T47D (cell line): ENCODE results near the gene UBE2S.
"Not testable (repeated sequence)": the region's sequence is repeated elsewhere in the genome, so short reads cannot be mapped to it uniquely, and the experiment has no call there.

ENCODE experiments used
- DNase-seq, 2 experiments: peaks; one replicate each; pipeline versions ENCODE4 v3.0.0 to v3.0.0-alpha.2; 2011 to 2012; ENCODE audit warnings: low read depth in 1 of 2, low spot score in 1 of 2
- JUND ChIP-seq: IDR thresholded peaks from 2 replicates; pipeline ENCODE4 v1.6.1; 2012; ENCODE audit warnings: low read depth
- in situ Hi-C: cut with HindIII; loops from 2 replicates; pipeline ENCODE4 v1.10.0; 2016; ENCODE audit warnings: low sequenced_read_pairs, low pct_unique_long_range_greater_than_20kb

UBE2S gene

DNA sequence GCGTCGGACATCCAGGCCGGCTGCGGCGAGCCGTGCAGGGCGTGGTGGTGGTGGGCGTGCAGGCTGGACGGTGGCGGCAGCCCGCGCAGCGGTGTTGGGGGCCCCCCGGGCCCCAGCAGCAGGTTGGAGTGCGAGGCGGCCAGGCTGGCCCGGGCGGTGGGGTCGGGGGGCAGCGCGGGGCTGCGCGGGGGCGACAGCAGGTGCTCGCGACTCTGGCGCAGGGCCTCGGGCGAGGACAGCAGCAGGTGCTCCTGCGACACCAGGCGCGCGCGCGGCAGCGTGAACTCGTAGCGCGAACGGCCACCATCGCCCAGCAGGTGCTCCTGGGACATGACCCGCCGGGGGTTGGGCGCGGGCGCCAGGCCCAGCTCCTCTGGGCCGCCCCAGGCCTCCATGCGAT, 25.7 kb upstream of the UBE2S start:
- no peak for TF ChIP-seq JUND
- DNase-seq: no peak
- in situ Hi-C loops: no loop called here

DNA sequence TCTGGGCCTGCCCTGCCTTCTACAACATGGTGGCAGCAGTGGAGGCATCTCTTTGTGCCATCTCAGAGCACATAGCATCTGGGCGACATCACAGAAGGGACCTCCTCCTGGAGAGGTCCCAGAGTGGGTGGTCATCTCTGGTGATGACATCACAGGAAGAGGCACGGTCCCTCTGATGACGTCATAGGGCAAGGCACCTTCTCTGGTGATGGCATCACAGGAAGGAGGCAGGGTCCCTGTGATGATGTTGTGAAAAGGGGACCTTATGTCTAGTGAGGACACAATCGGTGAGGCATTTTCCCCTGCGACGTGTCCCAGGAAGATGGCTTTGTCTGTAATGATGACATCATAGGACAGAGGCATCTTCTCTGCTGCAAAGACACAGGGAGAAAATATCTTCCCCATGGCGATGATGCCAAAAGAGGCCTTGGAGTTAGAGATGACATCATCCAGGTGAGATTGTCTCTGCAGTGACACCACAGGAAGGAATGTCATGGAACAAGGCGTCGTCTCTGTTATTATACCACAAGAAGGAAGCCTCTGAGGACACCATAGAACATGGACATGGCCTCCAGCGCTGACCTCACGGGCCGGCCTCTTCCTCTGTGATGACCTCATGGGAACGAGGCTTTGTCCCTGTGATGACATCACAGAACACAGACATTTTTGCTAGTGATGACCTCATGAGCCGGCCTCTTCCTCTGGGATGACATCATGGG, 24.8 kb upstream of the UBE2S start:
- no peak for TF ChIP-seq JUND
- DNase-seq: no peak
- in situ Hi-C loops: no loop called here

DNA sequence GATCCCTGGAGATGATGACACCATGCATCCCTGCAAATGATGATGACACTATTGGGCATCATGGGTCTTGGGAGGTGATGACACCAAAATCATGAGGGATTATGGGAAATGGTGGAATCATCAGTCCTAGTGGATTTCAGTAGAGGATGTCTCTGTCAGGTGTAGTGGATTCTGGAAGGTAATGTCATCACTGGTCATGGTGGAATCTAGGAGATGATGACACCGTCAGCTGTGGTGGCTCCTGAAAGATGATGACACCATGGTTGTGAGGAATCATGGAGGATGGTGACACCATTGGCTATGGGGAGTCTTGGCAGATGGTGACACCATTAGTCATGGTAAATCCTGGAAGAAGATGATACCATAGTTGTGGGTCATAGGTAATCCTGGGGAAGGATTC, 23.6 kb upstream of the UBE2S start:
- in situ Hi-C loops: no loop called here
- no peak for TF ChIP-seq JUND
- no peak for DNase-seq

DNA sequence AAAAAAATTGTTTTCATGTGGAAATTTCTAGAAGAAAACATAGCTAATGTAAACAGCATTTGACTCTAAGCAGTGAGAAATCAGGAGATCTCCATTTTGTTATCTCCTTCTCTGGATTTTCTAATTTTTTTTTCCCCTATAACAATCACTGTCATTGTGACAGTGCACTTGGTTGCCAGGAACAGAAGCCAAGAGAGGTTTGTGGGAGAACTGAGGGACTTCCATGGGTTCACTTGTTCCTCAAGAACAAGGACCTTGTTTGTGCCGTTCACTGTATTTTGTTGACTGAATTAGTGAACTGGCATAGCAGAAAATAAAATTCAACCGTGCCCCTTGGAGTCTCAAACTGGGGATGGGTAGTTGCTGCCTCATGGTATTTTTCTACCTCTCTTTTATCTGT, 18.5 kb upstream of the UBE2S start:
- in situ Hi-C loops: no loop called here
- TF ChIP-seq JUND: no peak
- DNase-seq: no peak

DNA sequence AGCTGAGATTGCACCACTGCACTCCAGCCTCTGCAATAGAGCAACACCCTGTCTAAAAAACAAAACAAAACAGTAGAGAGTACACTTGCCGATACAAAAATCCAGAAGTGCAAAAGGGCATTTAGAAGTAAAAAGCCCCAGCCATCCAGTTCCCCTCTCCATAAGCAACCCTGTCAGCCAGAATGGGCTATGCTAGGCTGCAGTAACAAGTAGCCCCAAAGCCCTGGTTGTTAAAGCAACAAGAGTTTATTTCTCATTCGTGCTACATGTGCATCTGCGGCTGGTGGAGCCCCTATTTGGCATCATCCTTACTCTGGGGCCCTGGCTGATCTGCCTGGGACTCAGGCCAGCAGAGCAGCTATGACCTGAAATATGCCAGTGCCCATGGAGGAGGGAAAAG, 16.9 kb upstream of the UBE2S start:
- no peak for TF ChIP-seq JUND
- no peak for DNase-seq
- in situ Hi-C loops: no loop called here

DNA sequence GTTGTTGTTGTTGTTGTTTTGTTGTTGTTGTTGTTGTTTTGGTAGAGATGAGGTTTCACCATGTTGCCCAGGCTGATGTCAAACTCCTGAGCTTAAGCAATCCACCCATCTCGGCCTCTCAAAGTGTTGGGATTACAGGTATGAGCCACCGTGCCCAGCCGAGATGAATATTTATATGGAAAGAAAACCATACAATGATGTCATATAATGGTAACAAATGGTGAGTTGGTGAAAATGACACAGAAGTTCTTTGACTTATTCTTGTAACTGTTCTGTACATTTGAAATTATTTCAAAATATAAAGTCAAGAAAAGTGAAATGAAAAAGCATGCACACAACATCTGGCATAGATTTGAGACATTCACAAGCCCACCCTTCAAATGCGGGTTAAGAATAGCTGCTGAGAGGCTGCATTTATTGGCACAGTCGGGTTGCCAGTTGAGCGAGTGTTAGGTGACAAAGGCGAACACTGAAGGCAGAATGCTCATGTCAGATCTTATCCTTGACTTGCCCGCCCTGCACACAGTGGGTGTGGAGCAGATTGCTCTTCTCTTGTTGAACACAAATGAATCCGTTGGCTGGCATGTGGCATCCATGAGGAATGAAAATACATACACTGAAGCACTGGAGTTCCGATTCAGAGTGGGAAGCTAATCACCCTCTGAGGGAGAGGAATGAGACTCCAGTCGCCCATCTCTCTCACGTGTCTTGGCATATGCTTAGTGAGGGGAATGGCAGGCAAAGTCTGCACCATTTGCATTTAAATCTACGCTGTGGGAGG, 15.8 kb upstream of the UBE2S start:
- no peak for TF ChIP-seq JUND
- in situ Hi-C loops: no loop called here
- no peak for DNase-seq

DNA sequence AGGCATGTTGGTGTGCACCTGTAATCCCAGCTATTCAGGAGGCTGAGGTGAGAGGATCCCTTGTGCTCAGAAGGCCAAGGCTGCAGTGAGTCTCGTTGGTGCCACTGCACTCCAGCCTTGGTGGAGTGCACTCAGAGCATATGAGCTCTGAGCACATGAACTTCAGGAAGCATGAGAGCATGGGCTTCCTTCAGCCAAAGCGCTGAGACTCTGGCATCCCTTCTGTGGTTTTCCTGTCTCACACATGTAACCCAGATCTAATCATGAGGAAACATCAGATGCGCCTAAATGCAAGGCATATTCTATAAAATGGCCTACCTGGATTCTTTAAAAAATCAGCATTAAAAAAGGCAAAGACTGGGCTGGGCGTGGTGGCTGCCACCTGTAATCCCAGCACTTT, 13.7 kb upstream of the UBE2S start:
- in situ Hi-C loops, DNase-seq: not testable (repeated sequence)

DNA sequence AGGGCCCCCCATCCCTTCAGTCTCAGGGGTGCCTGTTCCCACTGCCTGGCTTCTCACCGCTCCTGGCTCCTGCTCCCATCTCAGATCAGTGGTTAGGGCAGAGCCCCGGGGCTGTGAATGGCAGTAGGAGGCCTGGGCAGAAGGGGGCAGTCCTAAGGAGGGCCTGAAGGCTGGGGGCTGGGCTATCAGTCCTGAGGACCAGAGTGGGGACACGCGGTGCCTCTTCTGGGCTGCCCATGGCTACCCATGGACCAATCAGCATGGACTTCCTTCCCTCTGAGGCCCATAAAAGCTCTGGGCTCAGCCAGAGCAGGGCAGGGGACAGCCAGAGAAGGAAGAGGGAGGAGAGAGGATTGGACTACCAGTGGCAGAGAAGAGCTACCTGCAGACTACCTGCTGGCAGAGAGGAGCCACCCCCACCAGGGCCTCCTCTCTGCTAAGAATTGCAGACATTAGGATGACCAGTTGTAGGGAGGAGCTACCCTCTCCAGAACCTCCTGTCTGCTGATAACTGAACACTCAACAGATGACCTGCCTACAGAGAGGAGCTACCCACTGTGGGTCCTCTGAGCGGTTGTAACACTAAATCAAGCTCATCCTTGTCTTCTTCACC, 12.1 kb upstream of the UBE2S start:
- in situ Hi-C loops: no loop called here

DNA sequence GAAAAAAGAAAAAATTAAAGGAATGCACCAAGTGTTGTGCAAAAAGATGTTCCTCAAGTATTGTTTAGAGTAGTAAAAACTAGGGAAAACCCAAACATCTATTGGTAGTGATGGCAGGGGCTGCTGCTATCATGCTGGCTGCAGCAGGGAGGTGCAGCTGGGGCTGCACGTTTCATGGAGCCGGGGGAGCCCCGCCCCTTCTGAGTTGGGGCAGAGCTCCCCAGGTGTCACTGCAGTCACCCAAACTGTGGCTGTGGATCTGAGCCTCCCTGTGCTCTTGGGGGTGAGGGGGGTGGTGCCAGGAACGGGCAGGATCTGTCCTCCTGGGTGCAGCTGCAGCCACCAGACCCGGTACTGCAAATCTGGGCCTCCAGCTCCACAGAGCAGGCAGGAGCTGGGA, 11.5 kb upstream of the UBE2S start:
- TF ChIP-seq JUND: no peak

More for the DNA sequence above, 12.1 kb upstream of the UBE2S start:
- TF ChIP-seq JUND: no peak
- no peak for DNase-seq

DNA sequence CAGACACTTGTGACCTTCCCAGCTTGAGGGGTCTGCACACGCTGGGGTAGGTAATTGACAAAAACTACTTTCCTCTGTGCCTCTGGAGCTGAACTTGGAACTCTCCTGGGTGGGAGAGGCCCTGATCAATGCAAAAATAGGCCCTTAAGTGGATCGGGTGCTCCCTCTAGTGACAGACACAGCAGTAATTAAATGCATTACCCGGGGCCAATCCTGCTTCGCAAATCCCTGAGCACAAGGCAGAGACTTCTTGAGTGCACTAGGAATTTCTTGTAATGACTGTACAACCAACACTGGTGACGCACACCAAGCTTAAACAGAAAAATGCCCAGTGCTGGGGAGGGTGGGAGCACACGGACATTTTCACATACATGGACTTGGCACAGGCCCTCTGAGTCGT, 10.6 kb upstream of the UBE2S start:
- in situ Hi-C loops: no loop called here
- no peak for TF ChIP-seq JUND
- peak; percentile 64 to 85 for DNase-seq

More for the DNA sequence above, 11.5 kb upstream of the UBE2S start:
- no peak for DNase-seq
- in situ Hi-C loops: no loop called here

DNA sequence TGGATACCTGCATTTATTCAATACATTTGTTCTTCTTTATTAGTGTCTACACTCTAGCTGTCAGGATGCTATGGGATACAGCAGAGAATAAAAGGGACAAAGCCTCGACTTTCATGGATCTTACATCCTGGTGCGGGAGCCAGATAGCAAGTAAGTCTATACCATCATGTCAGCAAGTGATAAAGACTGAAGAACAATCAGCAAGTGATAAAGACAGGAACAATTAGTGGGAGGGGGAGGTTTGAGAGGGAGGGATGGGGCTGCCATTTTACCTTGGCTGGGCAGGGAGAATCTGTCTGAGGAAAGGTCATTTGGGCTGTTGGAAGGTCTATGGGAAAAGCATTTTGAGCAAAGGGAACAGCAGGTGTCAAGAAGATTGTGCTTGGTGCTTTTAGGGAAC, 2.6 kb upstream of the UBE2S start:
- no peak for TF ChIP-seq JUND
- in situ Hi-C loops: no loop called here
- DNase-seq: no peak

DNA sequence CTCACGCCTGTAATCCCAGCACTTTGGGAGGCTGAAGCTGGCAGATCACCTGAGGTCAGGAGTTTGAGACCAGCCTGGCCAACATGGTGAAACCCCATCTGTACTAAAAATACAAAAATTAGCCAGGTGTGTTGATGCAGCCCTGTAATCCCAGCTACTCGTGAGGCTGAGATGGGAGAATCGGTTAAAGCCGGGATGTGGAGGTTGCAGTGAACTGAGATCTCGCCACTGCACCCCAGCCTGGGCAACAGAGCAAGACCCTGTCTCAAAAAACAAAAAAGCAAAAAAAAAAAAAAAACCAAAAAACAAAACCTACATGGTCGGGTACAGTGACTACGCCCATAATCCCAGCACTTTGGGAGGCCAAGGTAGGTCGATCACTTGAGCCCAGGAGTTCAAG, 1.6 kb upstream of the UBE2S start:
- in situ Hi-C loops: not testable (repeated sequence)

DNA sequence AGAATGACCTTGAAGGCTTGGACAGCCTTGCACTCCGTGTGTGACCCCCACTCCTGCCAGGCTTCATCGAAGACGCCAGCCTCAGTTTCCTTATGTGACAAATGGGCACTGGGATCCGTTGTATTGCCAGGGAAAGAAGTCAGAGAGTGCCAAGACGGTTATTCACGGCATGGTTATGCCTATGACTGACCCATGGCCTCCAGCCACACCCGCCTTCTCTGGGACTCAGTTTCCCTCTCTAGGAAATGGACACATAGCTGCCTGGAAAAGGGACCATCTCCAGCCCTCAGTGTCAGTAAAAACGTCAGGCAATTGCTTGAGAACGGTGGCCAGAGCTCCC, 915 bp upstream of the UBE2S start:
- in situ Hi-C loops: no loop called here
- DNase-seq: no peak
- no peak for TF ChIP-seq JUND

More for the DNA sequence above, 1.6 kb upstream of the UBE2S start:
- not testable (repeated sequence) for DNase-seq
